PFSK-1 (cell line): ENCODE results near the gene FOSL2.

ENCODE experiments used
- POLR2AphosphoS5 ChIP-seq: IDR thresholded peaks from 2 replicates; pipeline ENCODE4 v1.6.1; 2012; ENCODE audit warnings: low read depth, mild to moderate bottlenecking, control low read depth, low read length, moderate library complexity
- REST ChIP-seq, 2 experiments: IDR thresholded peaks; 2 replicates each; pipeline versions ENCODE4 v1.6.1 to v1.8.0; 2011 to 2012; ENCODE audit warnings: low read depth in 2 of 2, low read length in 2 of 2, control low read depth in 1 of 2, inconsistent platforms in 1 of 2, mild to moderate bottlenecking in 1 of 2, moderate library complexity in 1 of 2; ENCODE audit not compliant: insufficient read depth in 1 of 2
- SIN3A ChIP-seq: IDR thresholded peaks from 2 replicates; pipeline ENCODE4 v1.6.1; 2012; ENCODE audit warnings: mild to moderate bottlenecking, low read length, moderate library complexity, borderline replicate concordance; ENCODE audit not compliant: insufficient read depth
- TAF1 ChIP-seq: IDR thresholded peaks from 2 replicates; pipeline ENCODE4 v1.6.1; 2012; ENCODE audit warnings: low read length, control low read depth, borderline replicate concordance; ENCODE audit not compliant: insufficient read depth

GRCh38 chr2:28375742-28376631 lies 16.7 kb upstream of the FOSL2 start:
- TF ChIP-seq POLR2AphosphoS5 (no peak), REST (IDR thresholded peaks at IDR 0.05; ENCODE audit: insufficient read depth in 1 of 2, low read depth in 2 of 2, low read length in 2 of 2) (no peak), TAF1 (no peak), SIN3A (no peak)
